ENCODE measurements around the gene MEOX2. TPM values are rescaled to one million over a fixed set of nuclear protein-coding genes. Genes with fewer than 3 reads are reported as not detected.

The MEOX2 gene
- total RNA-seq, 1 experiment from 2014 or later: not detected

DNA sequence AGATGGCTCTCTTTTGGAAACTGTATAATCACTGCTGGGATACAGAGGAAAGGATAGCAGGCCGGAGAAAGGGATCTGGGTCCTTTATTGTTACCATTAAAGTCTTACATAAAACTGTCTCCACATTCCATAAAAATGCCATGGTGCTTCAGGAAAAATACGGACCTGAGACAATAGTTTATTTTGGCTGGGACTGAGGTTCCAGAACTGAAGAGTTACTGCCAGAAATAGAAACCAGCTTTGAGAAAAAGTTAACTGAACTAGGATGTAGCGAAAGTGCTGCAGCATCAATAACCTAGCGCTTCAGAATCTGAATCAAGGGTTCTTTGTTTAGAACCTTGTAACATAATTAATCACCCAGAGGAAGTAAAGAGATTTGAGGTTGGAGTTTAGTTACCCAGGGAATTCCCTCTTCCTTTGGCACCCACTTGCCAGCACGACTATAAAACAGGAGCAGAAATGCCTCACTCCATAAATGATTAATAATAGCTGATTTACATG lies 38.0 kb downstream of the MEOX2 start:
- H4K8ac ChIP-seq (replicated peaks; ENCODE audit: insufficient read length, low read depth, low read length): no peak overlapping the region

More for the DNA sequence above, 38.0 kb downstream of the MEOX2 start:
- Histone ChIP-seq H3K4me2 (ENCODE audit: insufficient read depth, insufficient read length, low read length) (no peak overlapping the region), H4K5ac (ENCODE audit: insufficient read length, low read depth, low read length) (no peak overlapping the region), H2BK120ac (ENCODE audit: low read depth, low read length, poor library complexity, severe bottlenecking) (no peak overlapping the region), H4K91ac (ENCODE audit: insufficient read length, low read depth, low read length) (no peak overlapping the region), H3K23ac (ENCODE audit: insufficient read length, low read depth, low read length) (no peak overlapping the region), H3K27me3 (ENCODE audit: insufficient read depth, low read length) (no peaks in the 10 kb centered on the region), H2AFZ (ENCODE audit: low read length) (no peak overlapping the region), H3K14ac (ENCODE audit: insufficient read depth, low read length) (no peak overlapping the region), H2BK15ac (ENCODE audit: low read depth, low read length) (no peak overlapping the region), H3K56ac (ENCODE audit: insufficient read length, low read depth, low read length) (no peak overlapping the region), H3K27ac (ENCODE audit: insufficient read length, low read depth, low read length) (no peak overlapping the region), H3K4ac (ENCODE audit: low read depth, low read length) (no peak overlapping the region), H2BK5ac (ENCODE audit: insufficient read length, low read length) (no peak overlapping the region), H3K18ac (ENCODE audit: insufficient read length, low read depth, low read length) (no peak overlapping the region), H2AK5ac (ENCODE audit: insufficient read length, low read length) (no peak overlapping the region), H2BK12ac (ENCODE audit: insufficient read length, low read depth, low read length) (no peak overlapping the region), H3K4me1 (ENCODE audit: insufficient read depth, low read length) (no peaks in the 10 kb centered on the region), H4K20me1 (ENCODE audit: control insufficient read depth, insufficient read depth, insufficient read length) (no peaks in the 10 kb centered on the region), H3K9me3 (ENCODE audit: control insufficient read depth, low read depth, low read length) (no peaks in the 10 kb centered on the region), H2BK20ac (ENCODE audit: low read depth, low read length, poor library complexity, severe bottlenecking) (no peak overlapping the region), H3K23me2 (ENCODE audit: insufficient read length, low read depth, low read length, poor library complexity, severe bottlenecking) (no peaks in the 10 kb centered on the region), H3T11ph (ENCODE audit: low read length) (no peak overlapping the region), H3K79me1 (ENCODE audit: insufficient read depth, low read depth, low read length, poor library complexity, severe bottlenecking) (no peaks in the 10 kb centered on the region), H3K9ac (ENCODE audit: extremely low read depth, insufficient read length, low read length) (no peak overlapping the region), H3K79me2 (ENCODE audit: insufficient read depth, low read length) (no peaks in the 10 kb centered on the region)
- WGBS (ENCODE audit: extremely low coverage, insufficient read length, low lambda C conversion rate): no CpG with 5 or more reads among the region's 5 CpGs
- Mint-ChIP-seq H3K9me3 (no peaks in the 10 kb centered on the region), H3K36me3 (ENCODE audit: insufficient read depth in 1 of 3, low read depth in 3 of 3) (no peaks in the 10 kb centered on the region; a peak in 1 of 7 replicates), H3K4me1 (no peaks in the 10 kb centered on the region), H3K27ac (no peak overlapping the region), H3K27me3 (ENCODE audit: low read depth) (no peaks in the 10 kb centered on the region), H3K4me3 (no peak overlapping the region)
- no peak for TF ChIP-seq CTCF (conservative IDR thresholded peaks at IDR 0.05)
- DNase-seq: no peak
